Body of pancreas (tissue), 4 donors: ENCODE results near the gene DIAPH1.

Source experiments
- CTCF ChIP-seq, 7 experiments: fragments of 450-650 bp in 4 of 7; fragments of 200-600 bp in 3 of 7; sonication (generic) in 3 of 7; IDR thresholded peaks; one replicate each; pipeline ENCODE4 v1.5.1; 2016 to 2019; ENCODE audit warnings: antibody characterized with exemption in 7 of 7
- POLR2A ChIP-seq, 3 donors: fragments of 450-650 bp; IDR thresholded peaks; one replicate each; pipeline ENCODE4 v1.6.1; 2016; ENCODE audit warnings: antibody characterized with exemption in 3 of 3, mild to moderate bottlenecking in 2 of 3

GRCh38 chr5:141508440-141508797 is 110.4 kb downstream of the DIAPH1 start:
- no peak for TF ChIP-seq POLR2A (IDR thresholded peaks at IDR 0.05)
- no peak for TF ChIP-seq CTCF (IDR thresholded peaks at IDR 0.05)
